OCI-LY1 (cell line): ENCODE measurements around the gene TBX4.

Experiments
- H2AFZ ChIP-seq: fragments of 200-600 bp; sonication (generic), shearing (Covaris generic); 2 replicates; pipeline ENCODE4 v1.6.0; 2014; ENCODE audit warnings: antibody characterized with exemption, mild to moderate bottlenecking, low read length
- H3F3A ChIP-seq: fragments of 200-600 bp; sonication (generic), shearing (Covaris generic); 2 replicates; pipeline ENCODE4 v1.6.0; 2014; ENCODE audit warnings: mild to moderate bottlenecking, antibody characterized with exemption, low read length, moderate library complexity; ENCODE audit not compliant: insufficient read depth
- H3K27ac ChIP-seq: fragments of 200-600 bp; sonication (generic); 2 replicates; pipeline ENCODE4 v1.5.1; 2014; ENCODE audit warnings: low read length, mixed run types, mild to moderate bottlenecking, low read depth; ENCODE audit not compliant: poor library complexity, severe bottlenecking
- H3K27me3 ChIP-seq: fragments of 200-600 bp; sonication (generic); 2 replicates; pipeline ENCODE4 v1.6.0; 2014; ENCODE audit warnings: antibody characterized with exemption, mild to moderate bottlenecking, low read length, moderate library complexity; ENCODE audit not compliant: insufficient read depth
- H3K36me3 ChIP-seq: fragments of 200-600 bp; sonication (generic); 2 replicates; pipeline ENCODE4 v1.6.1; 2014; ENCODE audit warnings: mild to moderate bottlenecking, antibody characterized with exemption, low read length, moderate library complexity, mixed read lengths; ENCODE audit not compliant: insufficient read depth
- H3K4me1 ChIP-seq: fragments of 200-600 bp; sonication (generic); 2 replicates; pipeline ENCODE4 v1.5.1; 2014; ENCODE audit warnings: mild to moderate bottlenecking, low read length, moderate library complexity; ENCODE audit not compliant: insufficient read depth, severe bottlenecking
- H3K4me2 ChIP-seq: fragments of 200-600 bp; sonication (generic), shearing (Covaris generic); 2 replicates; pipeline ENCODE4 v1.6.1; 2014; ENCODE audit warnings: low read length
- H3K4me3 ChIP-seq: fragments of 200-600 bp; sonication (generic); 2 replicates; pipeline ENCODE4 v1.5.1; 2014; ENCODE audit warnings: low read length, low read depth, mild to moderate bottlenecking, mixed read lengths; ENCODE audit not compliant: poor library complexity, severe bottlenecking
- H3K79me2 ChIP-seq: fragments of 200-600 bp; shearing (Covaris generic); 2 replicates; pipeline ENCODE4 v1.6.1; 2016; ENCODE audit warnings: mixed run types, low read length, mixed read lengths; ENCODE audit not compliant: insufficient read depth
- H3K9ac ChIP-seq: fragments of 200-600 bp; sonication (generic), shearing (Covaris generic); 2 replicates; pipeline ENCODE4 v1.6.1; 2014; ENCODE audit warnings: mild to moderate bottlenecking, low read length, mixed read lengths
- H3K9me2 ChIP-seq: fragments of 200-600 bp; sonication (generic), shearing (Covaris generic); 2 replicates; pipeline ENCODE4 v1.6.1; 2014; ENCODE audit warnings: low read depth, mild to moderate bottlenecking, low read length, mixed read lengths
- H3K9me3 ChIP-seq: fragments of 200-600 bp; shearing (Covaris generic); 2 replicates; pipeline ENCODE4 v1.6.1; 2014; ENCODE audit warnings: low read length, mixed read lengths
- H4K20me1 ChIP-seq: fragments of 200-600 bp; sonication (generic), shearing (Covaris generic); 2 replicates; pipeline ENCODE4 v1.6.0; 2016; ENCODE audit warnings: mild to moderate bottlenecking, low read length; ENCODE audit not compliant: insufficient read depth
- EZH2 ChIP-seq: fragments of 200-600 bp; sonication (generic), shearing (Covaris generic); IDR thresholded peaks from 2 replicates; pipeline ENCODE4 v1.8.0; 2017; ENCODE audit warnings: borderline replicate concordance, mixed run types, mild to moderate bottlenecking, antibody characterized with exemption, low read length, moderate library complexity, mixed read lengths
- TF ChIP-seq, protein P1 (sequence below): fragments of 200-600 bp; sonication (generic), shearing (Covaris generic); IDR thresholded peaks from 2 replicates; pipeline ENCODE4 v1.5.1; 2017; ENCODE audit warnings: mild to moderate bottlenecking, antibody characterized with exemption, low read length, moderate library complexity, mixed read lengths

Gene TBX4

DNA sequence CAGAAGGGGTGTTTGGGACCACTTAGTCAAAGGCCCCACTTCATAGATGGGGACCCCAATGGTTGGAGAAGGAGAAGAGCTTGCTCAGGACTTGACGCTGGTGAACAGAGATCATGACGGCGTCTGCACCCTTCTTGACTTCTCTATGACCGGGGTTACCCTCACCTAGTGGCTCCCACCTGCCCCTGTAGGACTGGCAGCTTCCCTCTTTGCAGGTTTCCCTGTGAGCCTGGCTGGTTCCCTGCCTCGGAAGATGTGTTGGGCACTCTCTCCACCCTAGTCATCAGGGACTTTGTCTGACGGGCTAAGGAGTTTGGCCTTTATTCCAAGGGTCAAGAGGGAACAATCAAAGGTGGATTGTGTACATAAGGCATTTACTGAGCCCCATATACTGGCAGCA lies 22.7 kb downstream of the TBX4 start:
- H3K9me3 ChIP-seq = no peaks in the 10 kb centered on the region
- no peak overlapping the region for H3K4me2 ChIP-seq
- no peaks in the 10 kb centered on the region for H4K20me1 ChIP-seq
- H3K9ac ChIP-seq = no peak overlapping the region
- H2AFZ ChIP-seq = no peak overlapping the region
- H3K9me2 ChIP-seq = no peaks in the 10 kb centered on the region
- H3K27ac ChIP-seq = no peak overlapping the region
- no peaks in the 10 kb centered on the region for H3K79me2 ChIP-seq
- no peak overlapping the region for H3K4me3 ChIP-seq
- no peaks in the 10 kb centered on the region for H3F3A ChIP-seq
- TF ChIP-seq, protein P1, sequence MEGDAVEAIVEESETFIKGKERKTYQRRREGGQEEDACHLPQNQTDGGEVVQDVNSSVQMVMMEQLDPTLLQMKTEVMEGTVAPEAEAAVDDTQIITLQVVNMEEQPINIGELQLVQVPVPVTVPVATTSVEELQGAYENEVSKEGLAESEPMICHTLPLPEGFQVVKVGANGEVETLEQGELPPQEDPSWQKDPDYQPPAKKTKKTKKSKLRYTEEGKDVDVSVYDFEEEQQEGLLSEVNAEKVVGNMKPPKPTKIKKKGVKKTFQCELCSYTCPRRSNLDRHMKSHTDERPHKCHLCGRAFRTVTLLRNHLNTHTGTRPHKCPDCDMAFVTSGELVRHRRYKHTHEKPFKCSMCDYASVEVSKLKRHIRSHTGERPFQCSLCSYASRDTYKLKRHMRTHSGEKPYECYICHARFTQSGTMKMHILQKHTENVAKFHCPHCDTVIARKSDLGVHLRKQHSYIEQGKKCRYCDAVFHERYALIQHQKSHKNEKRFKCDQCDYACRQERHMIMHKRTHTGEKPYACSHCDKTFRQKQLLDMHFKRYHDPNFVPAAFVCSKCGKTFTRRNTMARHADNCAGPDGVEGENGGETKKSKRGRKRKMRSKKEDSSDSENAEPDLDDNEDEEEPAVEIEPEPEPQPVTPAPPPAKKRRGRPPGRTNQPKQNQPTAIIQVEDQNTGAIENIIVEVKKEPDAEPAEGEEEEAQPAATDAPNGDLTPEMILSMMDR = no peak
- no peak for TF ChIP-seq EZH2
- no peaks in the 10 kb centered on the region for H3K4me1 ChIP-seq
- no peaks in the 10 kb centered on the region for H3K36me3 ChIP-seq
- H3K27me3 ChIP-seq = no peaks in the 10 kb centered on the region

DNA sequence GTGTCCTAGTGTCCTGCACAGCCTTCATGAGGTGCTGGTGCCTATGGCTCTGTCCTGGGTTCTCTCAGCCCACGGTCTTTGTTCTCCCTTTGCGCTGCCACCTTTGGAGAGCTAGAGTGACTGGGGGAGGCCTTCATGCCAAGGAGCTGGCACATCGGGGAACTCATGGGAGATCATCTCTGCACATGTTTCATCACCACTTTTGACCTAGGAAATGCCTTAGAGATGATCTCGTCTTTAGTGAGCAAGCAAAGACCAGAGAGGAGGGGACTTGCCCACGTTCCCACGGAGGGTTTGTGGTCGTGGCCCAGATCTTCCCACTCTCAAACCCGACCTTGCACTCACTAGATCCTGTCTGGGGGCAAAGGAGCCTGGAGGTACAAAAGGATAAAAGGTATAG lies 23.5 kb downstream of the TBX4 start:
- TF ChIP-seq, protein P1 = no peak
- TF ChIP-seq EZH2 = no peak
- Histone ChIP-seq H3K9me3 (no peaks in the 10 kb centered on the region), H3K36me3 (no peaks in the 10 kb centered on the region), H3K4me3 (no peak overlapping the region), H2AFZ (no peak overlapping the region), H3F3A (no peaks in the 10 kb centered on the region), H3K79me2 (no peaks in the 10 kb centered on the region), H3K4me2 (no peak overlapping the region), H3K9me2 (no peaks in the 10 kb centered on the region), H3K27ac (no peak overlapping the region), H3K9ac (no peak overlapping the region), H3K27me3 (no peaks in the 10 kb centered on the region), H4K20me1 (no peaks in the 10 kb centered on the region), H3K4me1 (no peaks in the 10 kb centered on the region)

DNA sequence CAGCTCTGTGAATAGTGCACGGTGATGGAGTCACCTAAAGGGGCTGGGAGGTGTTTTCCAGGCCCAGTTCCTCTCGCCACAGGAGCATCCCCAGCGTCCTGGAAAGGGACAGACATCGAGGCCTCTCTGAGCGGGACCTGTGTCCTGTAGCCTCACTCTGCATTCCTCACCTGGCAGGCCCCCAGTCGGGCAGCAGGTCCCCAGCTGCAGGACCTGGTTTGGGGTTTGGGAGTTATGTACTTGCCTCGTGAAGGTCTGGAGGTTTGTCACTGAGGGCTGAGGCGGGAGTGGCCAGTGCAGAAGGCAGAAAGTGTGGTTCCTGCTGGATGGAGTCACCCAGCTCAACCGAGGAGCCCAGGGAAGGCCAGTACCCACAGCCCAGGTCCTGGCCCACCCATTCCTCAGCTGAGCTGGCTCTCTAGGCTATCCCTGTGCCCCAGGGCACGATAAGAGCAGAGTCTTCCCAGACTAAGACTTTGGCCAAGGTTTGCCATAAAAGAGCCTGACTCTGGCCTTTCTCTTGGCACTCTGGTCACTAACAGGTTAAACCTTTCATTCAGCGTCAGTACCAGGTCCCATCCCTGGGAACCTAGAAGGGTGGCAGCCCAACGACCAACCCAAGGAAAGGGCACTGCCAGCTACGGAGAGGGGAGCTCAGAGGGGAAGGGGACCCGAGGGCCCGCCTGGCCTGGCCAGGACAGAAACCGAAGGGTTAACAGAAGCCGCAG lies 24.4 kb downstream of the TBX4 start:
- H3K4me2 ChIP-seq = no peak overlapping the region
- H3K4me3 ChIP-seq = no peak overlapping the region
- no peaks in the 10 kb centered on the region for H3K9me2 ChIP-seq
- H3K27me3 ChIP-seq = no peaks in the 10 kb centered on the region
- no peaks in the 10 kb centered on the region for H4K20me1 ChIP-seq
- H3K9ac ChIP-seq = no peak overlapping the region
- H3K4me1 ChIP-seq = no peaks in the 10 kb centered on the region
- TF ChIP-seq, protein P1 = no peak
- TF ChIP-seq EZH2 = no peak
- no peak overlapping the region for H3K27ac ChIP-seq
- no peaks in the 10 kb centered on the region for H3F3A ChIP-seq
- no peak overlapping the region for H2AFZ ChIP-seq
- H3K79me2 ChIP-seq = no peaks in the 10 kb centered on the region
- H3K9me3 ChIP-seq = no peaks in the 10 kb centered on the region
- no peaks in the 10 kb centered on the region for H3K36me3 ChIP-seq
